ENCODE measurements around the gene STARD10.

DNA sequence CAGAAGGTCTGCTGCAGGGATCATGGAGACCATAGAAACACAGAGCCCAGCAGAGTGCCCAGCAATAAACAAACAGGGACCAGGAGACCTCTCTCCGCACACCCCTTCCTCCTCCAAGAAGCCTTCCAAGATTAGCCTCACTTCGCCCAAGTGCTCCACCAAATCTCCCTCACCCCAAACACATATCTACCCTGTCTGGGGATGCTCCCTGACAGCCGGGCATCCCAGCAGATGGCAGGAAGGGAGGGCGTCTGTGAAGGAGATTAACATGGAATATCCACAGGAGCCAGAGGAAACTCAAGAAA lies 68.2 kb downstream of the STARD10 start:
- TF ChIP-seq POLR2A (IDR thresholded peaks at IDR 0.05): no peak
- TF ChIP-seq, protein P1, sequence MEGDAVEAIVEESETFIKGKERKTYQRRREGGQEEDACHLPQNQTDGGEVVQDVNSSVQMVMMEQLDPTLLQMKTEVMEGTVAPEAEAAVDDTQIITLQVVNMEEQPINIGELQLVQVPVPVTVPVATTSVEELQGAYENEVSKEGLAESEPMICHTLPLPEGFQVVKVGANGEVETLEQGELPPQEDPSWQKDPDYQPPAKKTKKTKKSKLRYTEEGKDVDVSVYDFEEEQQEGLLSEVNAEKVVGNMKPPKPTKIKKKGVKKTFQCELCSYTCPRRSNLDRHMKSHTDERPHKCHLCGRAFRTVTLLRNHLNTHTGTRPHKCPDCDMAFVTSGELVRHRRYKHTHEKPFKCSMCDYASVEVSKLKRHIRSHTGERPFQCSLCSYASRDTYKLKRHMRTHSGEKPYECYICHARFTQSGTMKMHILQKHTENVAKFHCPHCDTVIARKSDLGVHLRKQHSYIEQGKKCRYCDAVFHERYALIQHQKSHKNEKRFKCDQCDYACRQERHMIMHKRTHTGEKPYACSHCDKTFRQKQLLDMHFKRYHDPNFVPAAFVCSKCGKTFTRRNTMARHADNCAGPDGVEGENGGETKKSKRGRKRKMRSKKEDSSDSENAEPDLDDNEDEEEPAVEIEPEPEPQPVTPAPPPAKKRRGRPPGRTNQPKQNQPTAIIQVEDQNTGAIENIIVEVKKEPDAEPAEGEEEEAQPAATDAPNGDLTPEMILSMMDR (IDR thresholded peaks at IDR 0.05 in 8 of 11, conservative IDR thresholded peaks at IDR 0.05 in 3 of 11): no peak
- no peak for TF ChIP-seq POLR2AphosphoS5 (IDR thresholded peaks at IDR 0.05)

Data from spleen (tissue), 7 donors.